Sigmoid colon (tissue), 7 donors: ENCODE measurements around the gene NCCRP1. TPM values are rescaled to one million over a fixed set of nuclear protein-coding genes. Genes with fewer than 3 reads are reported as not detected.

Source experiments
- DNase-seq: peaks from one replicate; pipeline ENCODE4 v3.0.0-alpha.2; 2019
- H3K27ac ChIP-seq, 4 donors: fragments of 200-600 bp; sonication (generic); one replicate each; pipeline ENCODE4 v1.5.1; 2016 to 2019; ENCODE audit warnings: mild to moderate bottlenecking in 1 of 4
- H3K27me3 ChIP-seq, 3 donors: fragments of 200-600 bp; sonication (generic); one replicate each; pipeline ENCODE4 v1.5.1; 2019; ENCODE audit warnings: mild to moderate bottlenecking in 1 of 3
- H3K36me3 ChIP-seq, 4 donors: fragments of 200-600 bp; sonication (generic); one replicate each; pipeline ENCODE4 v1.5.1; 2016 to 2019
- H3K4me1 ChIP-seq, 4 donors: fragments of 200-600 bp; sonication (generic); one replicate each; pipeline ENCODE4 v1.5.1; 2017 to 2019
- H3K4me3 ChIP-seq, 4 donors: fragments of 200-600 bp; sonication (generic); one replicate each; pipeline ENCODE4 v1.5.1; 2017 to 2019; ENCODE audit warnings: mild to moderate bottlenecking in 2 of 4, moderate library complexity in 1 of 4
- H3K9me3 ChIP-seq, 4 donors: fragments of 200-600 bp in 3 of 4; sonication (generic) in 3 of 4; one replicate each; pipeline versions ENCODE4 v1.5.1 to v1.6.1; 2013 to 2019
- CTCF ChIP-seq, 4 experiments: fragments of 450-650 bp in 3 of 4; fragments of 200-600 bp in 1 of 4; IDR thresholded peaks; one replicate each; pipeline ENCODE4 v1.5.1; 2016 to 2019; ENCODE audit warnings: antibody characterized with exemption in 4 of 4, mild to moderate bottlenecking in 3 of 4, moderate library complexity in 2 of 4
- EP300 ChIP-seq, 4 donors: sonication (generic); formaldehyde crosslinking; IDR thresholded peaks; one replicate each; pipeline ENCODE4 v1.6.1; 2017; ENCODE audit warnings: antibody characterized with exemption in 4 of 4
- POLR2A ChIP-seq, 2 donors: fragments of 450-650 bp; IDR thresholded peaks; one replicate each; pipeline ENCODE4 v1.6.1; 2016; ENCODE audit warnings: antibody characterized with exemption in 2 of 2, mild to moderate bottlenecking in 2 of 2, moderate library complexity in 2 of 2
- POLR2AphosphoS5 ChIP-seq, 4 donors: sonication (generic); formaldehyde crosslinking; IDR thresholded peaks; one replicate each; pipeline ENCODE4 v1.6.1; 2017; ENCODE audit warnings: antibody characterized with exemption in 4 of 4
- WGBS, 2 donors: extraction: QIAGEN DNeasy Blood & Tissue Kit; methylation state at CpG; one replicate each; pipeline ENCODE4 v1.1.7; 2013; 5-methylcytosine and 5-hydroxymethylcytosine counted together
- intact Hi-C: fragments of 100-400 bp; cut with DNase I; formaldehyde crosslinking; loops from one replicate; pipeline ENCODE4 v1.15.1; 2023
- polyA plus RNA-seq, 3 donors: library from polyadenylated mRNA; stranded (reverse); fragments of 200-250 nt; gene quantifications; one replicate each; pipeline ENCODE4 v1.2.3, GENCODE V29; 2013
- total RNA-seq, 4 donors: library from RNA; depleted of rRNA; stranded (reverse); fragments of >200 nt; gene quantifications; one replicate each; pipeline ENCODE4 v1.1.0, GENCODE V29; 2016
- donor health status: healthy with polysubstance abuse.
- donor health status: Bipolar disorder and iron deficiency.
- donor health status: healthy.

Gene NCCRP1
- total and polyA plus RNA-seq, 7 donors = 0.41 to 0.60 (median 0.52) TPM; not detected in 4

- intact Hi-C loops = no loop called here
- Histone ChIP-seq H3K9me3 (no peaks in the 10 kb centered on the region), H3K27me3 (no peaks in the 10 kb centered on the region), H3K27ac (no peak overlapping the region), H3K4me3 (no peak overlapping the region), H3K4me1 (no peaks in the 10 kb centered on the region), H3K36me3 (peaks cover 13 to 99% (median 44%) of the 10 kb centered on the region in 4 donors)
- WGBS, 2 donors = 87 to 88% methylated on average over 16 of the region's 16 CpGs
- DNase-seq = no peak
- TF ChIP-seq POLR2AphosphoS5 (IDR thresholded peaks at IDR 0.05) (no peak), EP300 (IDR thresholded peaks at IDR 0.05) (no peak), CTCF (IDR thresholded peaks at IDR 0.05) (no peak), POLR2A (IDR thresholded peaks at IDR 0.05) (no peak)
Measured at GRCh38 chr19:39174142-39174541, 22.6 kb upstream of the NCCRP1 start.

GRCh38 chr19:39174558-39175544, 21.9 kb upstream of the NCCRP1 start:
- Histone ChIP-seq H3K4me3 (no peak overlapping the region), H3K27ac (no peak overlapping the region), H3K9me3 (no peaks in the 10 kb centered on the region), H3K4me1 (no peaks in the 10 kb centered on the region), H3K36me3 (peaks cover 13 to 92% (median 37%) of the 10 kb centered on the region in 4 donors), H3K27me3 (no peaks in the 10 kb centered on the region)
- TF ChIP-seq CTCF (IDR thresholded peaks at IDR 0.05) (no peak), EP300 (IDR thresholded peaks at IDR 0.05) (no peak), POLR2AphosphoS5 (IDR thresholded peaks at IDR 0.05) (no peak), POLR2A (IDR thresholded peaks at IDR 0.05) (no peak)
- intact Hi-C loops = no loop called here
- DNase-seq = no peak
- WGBS, 2 donors = 90 to 92% methylated on average over 43 of the region's 43 CpGs

GRCh38 chr19:39175564-39175963, 21.2 kb upstream of the NCCRP1 start:
- intact Hi-C loops = no loop called here

GRCh38 chr19:39177110-39177699, 19.6 kb upstream of the NCCRP1 start:
- H3K9me3 ChIP-seq = no peaks in the 10 kb centered on the region
- H3K36me3 ChIP-seq = peaks cover 4 to 70% (median 32%) of the 10 kb centered on the region in 4 donors
- no peak overlapping the region for H3K27ac ChIP-seq
- 95% methylated on average over 10 of the region's 10 CpGs for WGBS, 2 donors
- DNase-seq = no peak
- no peaks in the 10 kb centered on the region for H3K4me1 ChIP-seq
- no peak for TF ChIP-seq EP300 (IDR thresholded peaks at IDR 0.05)
- TF ChIP-seq POLR2A (IDR thresholded peaks at IDR 0.05) = no peak
- no peak for TF ChIP-seq CTCF (IDR thresholded peaks at IDR 0.05)
- TF ChIP-seq POLR2AphosphoS5 (IDR thresholded peaks at IDR 0.05) = no peak
- no peak overlapping the region for H3K4me3 ChIP-seq
- intact Hi-C loops = no loop called here
- no peaks in the 10 kb centered on the region for H3K27me3 ChIP-seq

More at GRCh38 chr19:39175564-39175963, 21.2 kb upstream of the NCCRP1 start:
- no peak for TF ChIP-seq POLR2A (IDR thresholded peaks at IDR 0.05)
- Histone ChIP-seq H3K4me1 (no peaks in the 10 kb centered on the region), H3K36me3 (peaks cover 6 to 85% (median 36%) of the 10 kb centered on the region in 4 donors), H3K9me3 (no peaks in the 10 kb centered on the region), H3K27ac (no peak overlapping the region), H3K27me3 (no peaks in the 10 kb centered on the region), H3K4me3 (no peak overlapping the region)
- DNase-seq = no peak
- WGBS, 2 donors = 93 to 95% methylated on average over 7 of the region's 7 CpGs

- Histone ChIP-seq H3K4me3 (no peak overlapping the region), H3K36me3 (peaks cover 4 to 64% (median 32%) of the 10 kb centered on the region in 4 donors), H3K9me3 (no peaks in the 10 kb centered on the region), H3K27ac (no peak overlapping the region), H3K27me3 (no peaks in the 10 kb centered on the region), H3K4me1 (no peaks in the 10 kb centered on the region)
- TF ChIP-seq CTCF (IDR thresholded peaks at IDR 0.05) (no peak), POLR2A (IDR thresholded peaks at IDR 0.05) (no peak), POLR2AphosphoS5 (IDR thresholded peaks at IDR 0.05) (no peak), EP300 (IDR thresholded peaks at IDR 0.05) (no peak)
- 84 to 92% methylated on average over 11 of the region's 11 CpGs for WGBS, 2 donors
- DNase-seq = no peak
- intact Hi-C loops = no loop called here
Measured at GRCh38 chr19:39177736-39178135, 19.0 kb upstream of the NCCRP1 start.
